Stimulated activated CD4-positive, alpha-beta T cell treated with anti-CD3 and anti-CD28 coated beads, Interleukin-1b, Interleukin-23, amount 100 ng/mL, for 4 hours (primary cell): Measurements from ENCODE around the gene FLRT1.

ENCODE experiments used
- DNase-seq, 2 donors: peaks; one replicate each; pipeline ENCODE4 v3.0.0-alpha.2; 2020; ENCODE audit warnings: low read depth in 2 of 2

Gene FLRT1

DNA sequence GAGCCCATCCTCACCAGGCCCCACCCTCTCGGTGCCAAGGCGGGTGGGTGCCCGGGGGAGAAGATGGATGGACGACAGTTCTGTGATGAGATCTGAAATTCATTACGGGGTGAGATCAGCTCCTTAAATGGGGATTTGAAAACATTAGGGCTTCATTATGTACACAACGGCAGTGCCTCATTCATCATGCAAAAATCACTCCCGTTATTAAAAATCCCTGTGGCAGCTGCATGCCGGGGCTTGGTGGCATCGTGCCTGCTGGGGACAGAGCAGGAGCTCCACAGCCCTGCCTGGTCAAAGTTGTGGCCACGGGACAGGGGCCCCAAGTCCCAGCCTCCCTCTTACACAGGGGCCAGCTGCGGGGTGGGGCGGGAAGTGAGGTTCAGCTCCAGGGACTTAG lies 29.3 kb upstream of the FLRT1 start:
- DNase-seq = no peak

DNA sequence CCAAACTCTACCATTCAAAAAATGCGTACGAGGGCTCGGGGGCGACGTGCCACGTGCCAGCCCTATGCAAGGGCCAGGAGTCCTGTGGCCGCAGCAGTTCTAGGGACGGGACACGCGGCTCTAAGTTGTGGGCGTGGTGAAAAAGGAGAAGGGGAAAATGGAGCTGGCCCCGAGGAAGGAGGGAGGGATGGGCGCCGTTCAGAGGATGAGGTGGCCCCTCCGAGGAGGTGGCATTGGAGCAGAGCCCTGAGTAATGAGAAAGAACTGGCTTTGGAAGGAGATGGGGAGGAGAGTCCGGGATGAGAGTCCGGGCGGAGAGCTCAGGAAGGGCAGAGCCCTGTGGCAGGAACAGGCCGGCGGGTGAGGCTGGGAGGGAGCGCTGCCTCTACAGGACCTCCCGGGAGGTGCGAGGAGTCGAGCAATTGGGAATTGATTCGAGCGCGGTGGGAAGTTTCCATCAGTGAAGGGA lies 28.5 kb upstream of the FLRT1 start:
- no peak for DNase-seq

DNA sequence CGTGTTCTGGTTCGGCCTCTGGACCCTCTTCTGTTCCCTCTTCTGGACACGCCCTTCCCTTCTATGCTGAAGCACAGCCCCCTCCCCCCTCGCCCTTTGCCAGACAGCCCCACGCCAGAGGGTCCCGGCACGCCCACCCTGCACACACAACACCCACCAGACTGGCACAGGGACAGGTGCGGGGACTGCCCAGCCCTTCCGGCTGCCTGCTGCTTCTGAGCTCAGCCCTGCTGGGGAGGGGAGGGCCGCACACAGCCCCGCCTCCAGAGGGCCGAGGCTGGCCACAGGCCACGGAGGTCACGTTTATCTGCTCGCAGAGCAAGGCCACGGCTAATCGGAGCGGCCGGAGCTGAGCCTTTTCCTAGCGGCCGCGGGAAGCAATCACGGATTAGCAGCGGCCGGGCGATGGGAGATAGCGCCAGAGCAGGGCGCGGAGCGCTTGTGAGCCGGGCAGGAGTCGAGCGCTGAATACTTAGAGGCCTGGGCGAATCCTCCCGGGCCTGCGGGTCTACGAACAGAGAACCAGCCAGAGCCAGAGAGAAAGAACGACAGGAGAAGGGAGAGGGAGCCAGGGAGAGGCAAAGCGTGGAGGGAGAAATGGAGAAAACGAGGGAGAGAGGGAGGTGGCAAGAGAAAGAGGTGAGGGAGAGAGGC lies 28.0 kb upstream of the FLRT1 start:
- DNase-seq = no peak

DNA sequence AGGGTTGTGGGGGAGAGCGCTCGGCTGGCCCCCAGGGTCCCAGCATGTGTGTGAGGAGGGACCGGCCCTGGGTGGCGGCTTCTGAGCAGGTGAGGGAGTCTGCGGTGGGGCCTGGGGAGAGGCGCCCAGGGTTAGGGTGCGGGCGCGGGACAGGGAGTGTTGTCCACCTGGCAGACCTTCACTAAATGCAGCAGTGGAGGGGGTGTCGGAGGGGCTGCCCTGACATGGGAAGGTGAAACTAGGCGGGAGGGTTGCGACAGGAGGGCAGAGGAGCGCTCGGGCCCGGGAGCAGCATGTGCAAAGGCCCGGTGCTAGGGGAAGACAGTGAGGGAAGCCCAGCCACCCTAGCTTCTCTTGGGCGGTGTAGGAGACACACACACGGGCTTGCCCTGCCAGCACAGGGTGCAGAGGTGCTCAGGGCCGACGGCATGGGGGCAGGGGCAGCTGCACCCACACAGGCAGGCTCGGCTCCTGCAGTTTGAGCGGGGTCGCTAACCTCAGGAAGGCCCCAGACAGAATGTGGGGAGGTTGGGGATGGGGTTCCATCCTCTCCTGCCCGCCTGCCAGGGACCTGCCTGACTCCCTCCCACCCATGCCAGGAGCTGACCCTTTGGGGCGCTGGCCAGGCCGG lies 27.3 kb upstream of the FLRT1 start:
- no peak for DNase-seq

DNA sequence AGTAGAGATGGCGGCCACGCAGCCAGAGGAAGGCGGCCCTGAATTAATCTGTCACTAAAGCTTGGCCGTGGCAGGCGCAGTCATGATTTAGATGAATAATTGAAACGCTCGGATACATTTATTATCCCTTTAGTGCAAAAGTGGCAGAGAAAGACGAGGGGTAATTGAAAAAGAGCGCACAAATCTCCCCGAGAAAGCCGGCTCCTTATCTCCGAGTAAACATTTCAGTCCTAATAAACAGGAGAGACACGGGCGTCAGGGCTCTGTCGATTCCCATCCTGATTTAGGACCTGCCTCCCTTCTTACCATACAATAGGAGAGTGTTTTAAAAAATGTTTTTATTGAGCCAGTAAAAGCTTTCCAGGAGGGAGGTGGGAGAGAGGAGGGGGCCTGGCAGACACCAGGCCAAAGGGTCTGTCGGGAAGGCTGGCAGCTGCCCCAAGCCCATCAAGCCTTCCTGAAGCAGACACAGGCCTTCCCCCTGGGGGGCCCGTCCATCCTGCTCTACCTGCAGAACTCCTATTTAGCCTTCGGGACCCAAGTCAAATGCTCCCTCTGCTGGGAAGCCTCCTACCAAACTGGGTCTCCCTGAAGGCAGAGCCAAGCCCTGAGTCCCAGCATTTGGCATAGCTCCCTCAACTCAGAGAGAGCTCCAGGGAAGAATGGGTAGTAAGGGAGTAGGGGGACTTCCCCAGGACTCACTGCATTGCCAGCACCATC lies 26.7 kb upstream of the FLRT1 start:
- no peak for DNase-seq

DNA sequence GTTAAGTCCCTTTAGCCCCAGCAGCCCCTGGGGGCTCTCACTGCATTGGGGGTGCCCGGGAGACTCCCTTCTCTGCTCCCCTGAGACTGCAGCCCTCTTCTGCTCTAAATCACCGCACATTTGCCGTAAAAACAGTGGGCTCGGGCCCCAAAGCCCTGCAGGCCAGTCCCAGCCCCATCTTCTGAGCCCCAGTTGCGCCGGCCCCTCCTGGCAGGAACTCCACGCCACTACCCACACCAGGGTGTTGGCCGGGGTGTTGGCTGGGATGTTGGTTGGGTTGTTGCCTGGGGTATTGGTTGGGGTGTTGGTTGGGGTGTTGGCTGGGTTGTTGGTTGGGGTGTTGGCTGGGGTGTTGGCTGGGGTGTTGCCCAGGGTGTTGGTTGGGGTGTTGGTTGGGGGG lies 26.0 kb upstream of the FLRT1 start:
- no peak for DNase-seq

DNA sequence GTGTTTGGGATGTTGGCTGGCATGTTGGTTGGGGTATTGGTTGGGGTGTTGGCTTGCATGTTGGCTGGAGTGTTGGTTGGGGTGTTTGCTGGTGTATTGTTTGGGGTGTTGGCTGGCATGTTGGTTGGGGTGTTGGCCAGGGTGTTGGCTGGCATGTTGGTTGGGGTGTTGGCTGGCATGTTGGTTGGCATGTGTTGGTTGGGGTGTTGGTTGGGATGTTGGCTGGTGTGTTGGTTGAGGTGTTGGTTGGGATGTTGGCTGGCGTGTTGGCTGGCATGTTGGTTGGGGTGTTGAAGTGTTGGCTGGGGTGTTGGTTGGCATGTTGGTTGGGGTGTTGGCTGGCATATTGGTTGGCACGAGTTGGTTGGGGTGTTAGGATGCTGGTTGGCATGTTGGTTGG lies 24.9 kb upstream of the FLRT1 start:
- DNase-seq = no peak

DNA sequence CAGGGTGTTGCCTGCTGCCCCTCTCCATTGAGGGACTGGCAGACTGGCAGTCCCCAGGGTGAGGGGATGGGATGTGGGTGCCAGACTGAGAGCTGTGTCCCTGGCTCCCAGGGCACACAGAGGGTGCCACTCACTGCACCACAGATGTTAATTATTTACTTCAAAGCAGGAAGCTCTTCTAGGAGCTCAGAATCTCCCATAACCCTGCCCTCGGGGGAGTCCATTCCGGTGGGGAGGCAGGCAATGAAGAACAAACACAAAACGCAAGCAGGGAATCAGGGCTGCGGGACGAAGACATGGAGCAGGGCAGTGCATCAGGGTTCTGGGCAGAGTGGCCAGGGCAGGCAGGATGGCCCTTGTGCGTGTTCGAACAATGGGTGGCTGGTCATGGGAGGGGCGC lies 24.4 kb upstream of the FLRT1 start:
- no peak for DNase-seq

DNA sequence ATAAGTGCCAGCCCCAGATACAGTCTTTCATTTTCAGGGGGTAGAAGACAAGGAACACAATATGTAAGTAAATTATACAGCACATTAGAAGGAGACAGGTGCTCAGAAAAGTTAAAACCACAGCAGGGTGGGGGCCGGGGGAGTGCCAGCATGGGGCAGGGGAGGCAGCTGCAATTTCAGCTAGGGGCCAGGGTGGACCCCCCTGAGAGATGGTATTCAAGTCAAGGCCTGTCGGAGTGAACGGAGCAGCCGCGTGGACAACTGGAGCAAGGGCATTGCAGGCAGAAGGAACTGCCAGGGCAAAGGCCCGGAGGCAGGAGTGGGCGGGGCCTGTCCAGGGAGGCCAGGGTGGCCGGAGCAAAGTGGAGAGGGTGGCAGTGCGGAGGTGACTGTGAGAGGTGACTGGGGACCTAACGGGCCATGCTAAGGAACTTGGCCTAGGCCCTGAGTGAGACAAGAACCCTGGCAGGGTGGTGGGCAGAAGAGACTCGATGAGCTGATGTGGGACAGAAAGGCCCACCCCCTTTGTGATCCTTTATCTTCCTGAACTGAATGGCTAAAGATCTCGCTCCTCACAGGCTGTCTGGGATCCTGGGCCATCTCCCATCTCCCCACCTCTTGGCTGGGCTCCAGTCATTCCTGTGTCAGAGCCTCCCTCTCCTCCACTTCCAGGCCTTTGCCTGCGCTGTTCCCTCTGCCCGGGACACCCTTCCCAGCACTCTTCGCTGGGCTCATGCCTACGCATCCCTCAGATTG lies 22.4 kb upstream of the FLRT1 start:
- no peak for DNase-seq

DNA sequence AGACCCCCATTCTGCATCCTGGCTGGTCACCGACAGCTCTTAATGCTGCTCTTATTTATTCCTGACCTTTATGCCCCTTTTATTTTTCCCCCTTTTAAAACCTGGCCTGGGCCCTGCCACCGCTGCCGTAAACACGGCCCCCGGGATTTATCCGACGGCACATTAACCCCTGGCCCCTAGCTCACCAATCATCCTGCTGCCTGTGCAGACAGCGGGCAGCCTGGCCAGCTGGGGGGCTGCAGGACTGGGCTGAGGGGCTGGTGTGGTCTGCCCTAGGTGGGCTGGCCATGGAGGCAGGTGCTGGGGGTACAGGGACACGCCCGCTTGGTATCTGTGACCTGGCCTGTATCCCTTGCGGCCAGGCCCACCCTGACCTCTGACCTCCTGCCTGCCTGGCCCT lies 21.4 kb upstream of the FLRT1 start:
- DNase-seq = no peak

DNA sequence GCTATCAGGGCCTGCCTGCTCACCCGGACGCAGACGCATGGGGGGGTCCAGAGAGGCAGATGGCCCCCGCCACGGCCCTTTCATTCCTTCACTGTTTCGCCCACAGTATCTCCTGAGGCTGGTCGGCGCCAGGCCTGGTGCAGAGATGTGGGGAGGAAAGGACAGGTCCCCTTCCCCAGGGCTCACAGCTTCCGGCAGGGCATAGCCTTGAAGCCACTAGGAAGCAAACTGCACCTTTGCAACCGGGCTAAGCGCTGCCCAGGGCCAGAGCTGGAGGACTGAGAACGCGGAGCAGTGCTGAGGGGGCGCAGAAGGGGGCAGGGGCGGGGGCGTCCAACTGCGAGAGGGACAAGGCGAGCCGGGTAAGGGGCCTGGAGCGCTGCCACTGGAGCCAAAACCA lies 20.2 kb upstream of the FLRT1 start:
- DNase-seq = no peak

DNA sequence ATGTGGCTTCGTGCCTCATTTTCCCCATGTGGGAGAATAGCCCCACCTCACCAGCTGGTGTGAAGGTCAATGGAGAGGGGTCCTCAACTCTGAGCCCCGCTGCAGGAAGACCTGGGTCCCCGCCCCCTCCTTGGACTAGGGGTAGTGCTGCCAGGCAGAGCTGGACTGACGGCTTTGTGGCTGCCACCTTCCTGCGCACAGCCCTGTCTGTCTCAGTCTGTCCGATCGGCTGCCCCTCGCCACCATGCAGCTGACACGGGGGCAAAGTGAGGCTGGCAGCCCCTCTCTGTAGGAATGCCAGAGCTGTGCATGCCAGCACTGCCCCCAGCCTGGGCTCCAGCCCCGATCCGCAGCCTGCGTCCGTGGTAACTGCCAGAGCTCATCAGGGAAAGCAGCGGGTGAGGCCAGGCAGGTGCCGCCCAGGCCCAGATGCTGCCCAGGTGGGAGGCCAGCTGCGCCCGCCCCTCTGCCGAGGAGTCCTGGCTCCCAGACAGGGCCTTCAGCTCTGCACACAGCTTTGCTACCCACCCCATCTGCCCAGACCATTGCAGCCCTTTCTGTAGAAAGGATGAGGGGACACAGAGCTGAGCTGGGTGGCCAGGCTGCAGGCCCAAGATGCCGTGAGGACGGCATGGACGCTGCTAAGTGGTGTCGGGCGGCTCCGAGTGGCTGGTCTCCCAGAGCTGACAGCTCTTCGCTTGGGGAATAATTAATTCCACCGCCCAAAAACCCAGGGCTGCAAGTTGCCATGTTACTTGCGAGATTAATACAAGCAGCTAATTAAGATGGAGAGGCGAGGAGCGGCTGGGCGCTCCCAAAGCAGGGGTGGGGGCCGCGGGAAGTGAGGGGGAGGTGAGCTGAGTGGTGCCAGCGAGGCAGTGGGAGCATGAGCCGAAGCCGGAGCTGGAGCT lies 19.5 kb upstream of the FLRT1 start:
- DNase-seq = no peak

DNA sequence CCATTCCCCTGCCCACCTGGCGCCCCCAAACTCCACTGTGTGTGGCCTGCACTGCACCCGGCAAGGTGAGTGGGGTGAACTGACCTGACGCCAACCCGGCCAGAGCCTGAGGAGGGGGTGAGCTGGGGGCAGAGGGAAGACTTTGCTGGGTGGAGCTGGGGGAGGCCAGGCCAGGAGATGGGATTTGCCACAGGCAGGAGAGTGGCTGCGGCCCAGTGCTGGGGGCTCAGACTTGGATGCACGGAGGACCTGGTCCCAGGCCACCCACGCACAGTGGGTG lies 17.8 kb upstream of the FLRT1 start:
- DNase-seq = no peak

DNA sequence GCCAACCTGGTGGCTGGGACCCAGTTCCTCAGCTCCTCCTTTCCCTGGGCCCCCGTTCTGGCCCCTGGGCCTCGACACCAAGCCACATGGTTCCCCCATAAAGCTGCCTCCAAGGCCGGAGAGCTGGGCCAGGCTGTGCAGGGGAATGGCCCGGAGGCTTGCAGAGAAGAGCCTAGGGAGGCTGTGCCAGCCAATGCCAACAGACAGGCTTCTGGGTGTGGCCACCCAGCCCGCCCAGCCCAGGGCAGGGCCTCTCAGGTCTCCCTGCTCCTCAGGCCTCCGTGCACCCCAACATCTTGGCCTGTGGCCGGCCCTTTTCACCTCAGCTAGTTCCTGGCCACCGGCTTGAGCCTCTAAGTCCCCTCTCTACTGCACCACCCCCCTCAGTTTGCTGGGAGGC lies 17.4 kb upstream of the FLRT1 start:
- no peak for DNase-seq

DNA sequence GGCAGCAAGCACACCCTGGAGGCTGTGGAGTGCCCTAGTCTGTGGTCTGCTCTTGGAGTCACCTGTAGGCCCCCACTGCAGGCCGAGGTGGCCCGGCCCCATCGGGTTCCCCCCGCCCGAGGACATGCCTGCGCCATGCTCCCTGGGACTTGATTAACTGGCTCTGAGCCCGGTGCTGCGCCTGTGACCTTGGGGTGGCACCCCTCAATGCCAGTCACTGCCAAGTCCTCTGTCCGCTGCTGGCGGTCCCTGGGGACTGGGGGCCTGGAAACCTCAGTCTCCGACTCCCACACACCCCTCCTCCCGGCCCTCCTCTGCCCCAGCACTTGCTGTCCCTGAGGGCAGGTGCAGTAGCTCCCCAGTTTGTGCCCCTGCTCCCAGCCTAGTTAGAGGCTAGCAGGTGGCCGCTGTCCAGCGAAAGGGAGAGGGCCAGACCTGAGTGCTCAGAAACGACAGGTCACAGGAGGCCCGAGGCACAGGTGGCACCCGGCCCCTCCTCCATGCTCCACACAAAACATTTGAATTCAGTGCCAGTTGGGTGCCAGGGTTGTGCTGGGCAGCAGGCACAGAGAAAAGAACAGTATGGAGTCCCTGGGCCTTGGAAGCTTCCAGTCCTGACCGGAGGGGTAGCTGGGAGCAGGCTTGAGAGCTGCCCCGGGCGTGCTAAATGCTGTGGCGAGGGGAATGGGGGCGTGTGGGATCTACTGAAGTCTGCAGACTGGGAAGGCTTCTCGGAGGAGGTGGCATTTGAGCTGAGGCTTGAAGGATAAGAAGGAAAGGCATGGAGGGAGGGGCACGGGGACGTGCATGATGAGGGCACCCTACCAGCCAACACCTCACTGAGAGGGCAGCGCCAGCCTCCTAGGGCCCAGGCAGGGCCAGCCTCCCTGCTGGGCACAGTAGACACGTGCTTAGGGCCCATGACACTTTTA lies 16.4 kb upstream of the FLRT1 start:
- no peak for DNase-seq

DNA sequence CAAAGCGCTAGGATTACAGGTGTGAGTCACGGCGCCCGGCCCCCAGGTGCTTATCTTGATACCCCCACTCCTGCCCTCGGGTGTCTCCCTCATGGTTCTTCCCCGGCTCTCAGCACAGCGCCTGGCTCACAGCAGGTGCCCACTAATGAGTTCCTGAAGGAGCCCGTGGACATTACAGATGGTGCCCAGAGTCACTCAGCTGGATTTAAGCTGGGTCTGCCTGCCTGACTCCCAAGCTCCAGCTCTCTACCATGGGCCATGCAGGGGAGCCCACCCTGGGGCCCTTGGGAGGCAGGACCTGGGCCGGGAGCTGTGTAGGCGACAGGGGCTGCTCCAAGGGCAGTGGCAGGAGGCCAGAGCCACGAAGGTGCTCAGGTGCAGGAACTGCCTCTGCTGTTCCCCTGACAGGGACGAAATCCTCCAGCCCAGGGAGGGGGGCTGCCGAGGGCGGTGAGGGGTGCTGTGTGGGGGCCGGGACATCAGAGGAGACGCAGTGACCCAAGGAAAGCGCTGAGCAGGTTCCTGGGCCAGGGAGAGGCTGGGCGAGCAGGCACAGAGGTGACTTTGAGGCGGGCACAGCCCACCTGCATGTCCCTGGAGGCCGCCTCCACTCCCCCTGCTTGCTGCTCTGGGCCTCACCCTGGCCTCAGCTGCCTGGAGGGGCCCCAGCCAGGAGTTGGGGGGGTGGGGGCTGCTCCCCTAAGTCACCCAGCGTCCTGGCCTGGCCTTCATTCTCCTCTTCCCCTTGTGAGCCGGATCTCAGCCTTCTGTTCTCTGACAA lies 14.6 kb upstream of the FLRT1 start:
- no peak for DNase-seq

DNA sequence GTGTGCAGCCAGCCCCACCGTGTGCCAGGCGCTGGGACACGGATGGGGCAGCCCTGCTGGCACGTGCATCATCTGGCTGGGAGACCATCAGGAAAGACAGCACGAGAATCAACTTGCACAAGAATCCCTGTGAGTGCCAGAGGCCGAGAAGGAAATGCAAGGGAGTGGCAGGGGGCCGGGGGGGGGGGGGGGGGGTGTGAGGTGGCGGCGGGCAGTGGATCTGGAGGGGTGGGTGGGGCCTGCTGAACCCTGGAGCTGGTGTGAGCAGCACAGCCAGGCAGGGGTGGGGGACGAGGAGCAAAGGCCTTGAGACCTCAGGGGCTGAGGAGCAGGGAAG lies 14.0 kb upstream of the FLRT1 start:
- DNase-seq = no peak

DNA sequence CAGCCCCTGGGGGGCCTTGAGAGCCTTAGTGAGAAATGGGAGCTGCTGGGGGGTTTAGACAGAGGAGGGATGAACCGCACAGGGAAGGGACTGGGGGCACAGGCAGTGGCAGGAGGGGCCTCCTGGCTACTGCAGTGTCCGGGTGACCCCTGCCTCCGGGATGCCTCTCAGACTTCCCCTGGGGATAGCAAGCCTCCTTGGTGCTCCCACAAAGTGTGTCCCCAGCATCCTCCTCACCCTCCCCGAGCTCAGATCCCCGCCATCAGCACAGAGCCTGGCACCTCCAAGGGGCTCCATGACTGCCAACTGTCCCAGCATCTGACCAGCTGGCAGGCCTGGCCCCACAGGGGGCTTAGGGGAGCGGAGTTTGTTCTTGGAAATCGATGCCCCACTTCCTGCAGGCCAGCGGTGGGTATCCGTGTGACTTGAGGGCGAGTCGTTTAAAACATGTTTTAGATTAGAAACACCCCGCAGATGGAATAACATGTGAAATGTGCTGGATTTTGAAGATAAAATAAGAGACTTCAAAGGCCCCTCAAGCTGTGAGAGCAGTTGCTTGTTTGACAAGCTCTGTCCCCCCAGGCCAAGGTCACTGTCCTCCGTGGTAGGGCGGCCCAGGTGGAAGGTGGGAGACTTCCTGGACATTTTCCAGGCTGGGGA lies 13.5 kb upstream of the FLRT1 start:
- DNase-seq = no peak
